Heart left ventricle (tissue), 16 donors: ENCODE results near the gene ZDHHC14. TPM values are rescaled to one million over a fixed set of nuclear protein-coding genes. Genes with fewer than 3 reads are reported as not detected.

Experiments used
- ATAC-seq, 4 donors: fragments of 200-7000 bp; cut with Tn5 transposase; one replicate each; pipeline ENCODE4 v1.9.1; 2020 to 2022; ENCODE audit warnings: moderate library complexity in 4 of 4, mild to moderate bottlenecking in 3 of 4, moderate number of reproducible peaks in 1 of 4
- DNase-seq, 5 donors: peaks; one replicate each; pipeline ENCODE4 v3.0.0-alpha.2; 2020
- H3K27ac ChIP-seq, 12 donors: fragments of 200-600 bp; sonication (generic) in 4 of 12; one replicate each; pipeline versions ENCODE4 v1.5.0 to v1.8.0; 2016 to 2022; ENCODE audit warnings: mild to moderate bottlenecking in 2 of 12
- H3K27me3 ChIP-seq, 9 donors: fragments of 200-600 bp; sonication (generic) in 2 of 9; one replicate each; pipeline versions ENCODE4 v1.5.1 to v1.8.0; 2016 to 2022; ENCODE audit warnings: mild to moderate bottlenecking in 3 of 9
- H3K36me3 ChIP-seq, 9 donors: fragments of 200-600 bp; sonication (generic) in 2 of 9; one replicate each; pipeline versions ENCODE4 v1.5.0 to v1.8.0; 2018 to 2022; ENCODE audit warnings: mild to moderate bottlenecking in 2 of 9
- H3K4me1 ChIP-seq, 12 donors: fragments of 200-600 bp; sonication (generic) in 4 of 12; one replicate each; pipeline versions ENCODE4 v1.5.0 to v1.8.0; 2016 to 2022; ENCODE audit warnings: mild to moderate bottlenecking in 3 of 12
- H3K4me3 ChIP-seq, 12 donors: fragments of 200-600 bp; sonication (generic) in 4 of 12; one replicate each; pipeline versions ENCODE4 v1.5.0 to v1.8.0; 2017 to 2022; ENCODE audit warnings: mild to moderate bottlenecking in 9 of 12, moderate library complexity in 4 of 12
- H3K9me3 ChIP-seq, 12 donors: fragments of 200-600 bp; sonication (generic) in 4 of 12; one replicate each; pipeline versions ENCODE4 v1.5.0 to v1.8.0; 2016 to 2022; ENCODE audit warnings: mild to moderate bottlenecking in 1 of 12
- CTCF ChIP-seq, 12 donors: fragments of 200-600 bp; sonication (generic) in 4 of 12; IDR thresholded peaks; one replicate each; pipeline versions ENCODE4 v1.5.0 to v1.8.0; 2018 to 2022; ENCODE audit warnings: antibody characterized with exemption in 12 of 12, mild to moderate bottlenecking in 5 of 12
- POLR2A ChIP-seq, 2 donors: fragments of 450-650 bp; IDR thresholded peaks; one replicate each; pipeline ENCODE4 v1.6.1; 2017; ENCODE audit warnings: antibody characterized with exemption in 2 of 2, mild to moderate bottlenecking in 2 of 2, moderate library complexity in 2 of 2
- WGBS, 4 donors: extraction: QIAGEN DNeasy Blood & Tissue Kit in 2 of 4; methylation state at CpG; one replicate each; pipeline versions ENCODE4 v1.1.5 to v1.1.7; 2013 to 2018; 5-methylcytosine and 5-hydroxymethylcytosine counted together
- intact Hi-C, 10 donors: fragments of 100-400 bp; cut with DNase I; formaldehyde crosslinking; loops; one replicate each; pipeline versions ENCODE4 v1.11.1 to v1.14.2; 2022
- polyA plus RNA-seq, 2 donors: library from polyadenylated mRNA; stranded (reverse); fragments of 200-250 nt; gene quantifications; one replicate each; pipeline ENCODE4 v1.2.3, GENCODE V29; 2013
- total RNA-seq, 9 donors: library from RNA; depleted of rRNA in 2 of 9; stranded (reverse); fragments of >200 nt in 2 of 9; fragmentation: NEBNext Ultra II Directional in 3 of 9; extraction: Animal tissue kit (Norgen Biotek cat#: 25700) in 3 of 9; gene quantifications; one replicate each; pipeline versions ENCODE4 v1.1.0 to v1.2.4, GENCODE V29; 2016 to 2023
- donor health status: ischemic (EF 13 %, LVEDD 7.1; RV severe dilation, severe dysfunction).
- donor health status: healthy with polysubstance abuse.
- donor health status: DM: no; HTN: yes; CAD: no.
- donor health status: DM: no; HTN: no; CAD: no.
- donor health status: ischemic (EF 25% LVEDD 6.9; RV normal size, moderate dysfunction).
- donor health status: ischemic (EF 25% LVEDD 5.7; RV mildly dilated, moderate dysfunction).
- donor health status: healthy.
- donor health status: DM: yes; HTN: yes; CAD: no.
- donor health status: ischemic (EF 35%, LVEDD 5.7; RV mildly dilated, moderate dysfunction).
- donor health status: nonischemic (EF 11% LVEDD 7.7; RV severe dilation, severe dysfunction).
- donor health status: DM: yes; HTN: yes; CAD: no.
- donor health status: PGD.
- donor health status: ischemic (EF 29% LVEDD 5.4; RV normal size, mild dysfunction).
- donor health status: nonischemic (EF 23%, LVEDD 6.1; RV moderate dilation, normal function).

The ZDHHC14 gene
- total and polyA plus RNA-seq, 11 donors: 7.0 to 25.8 (median 15.4) TPM

GRCh38 chr6:157668713-157669112 lies 287.7 kb downstream of the ZDHHC14 start:
- intact Hi-C loops: loop anchor here in 6 of 10 donors (1.0 to 10.0 kb wide), 7 partner anchors 89 to 354 kb away; partner anchors contain the start of gene ZDHHC14 (in 3 of the 6)
- ATAC-seq (no peak), DNase-seq (no peak)
- Histone ChIP-seq H3K9me3 (no peaks in the 10 kb centered on the region), H3K4me3 (no peak overlapping the region), H3K27me3 (no peaks in the 10 kb centered on the region), H3K36me3 (peaks cover 0 to 10% (median 0%) of the 10 kb centered on the region in 9 donors), H3K27ac (peak overlapping the region in 8 of 12 donors; percentile 61 to 87 (median 78)), H3K4me1 (peaks cover 0 to 34% (median 18%) of the 10 kb centered on the region in 12 donors)
- WGBS, 4 donors: 86 to 97% (median 95%) methylated on average over 2 of the region's 2 CpGs
- no peak for TF ChIP-seq CTCF (IDR thresholded peaks at IDR 0.05)
- TF ChIP-seq POLR2A (IDR thresholded peaks at IDR 0.05): no peak

GRCh38 chr6:157669323-157669722 lies 288.3 kb downstream of the ZDHHC14 start:
- H3K4me3 ChIP-seq: no peak overlapping the region
- intact Hi-C loops: loop anchor here in 6 of 10 donors (1.0 to 10.0 kb wide), 7 partner anchors 88 to 355 kb away; partner anchors contain the start of gene ZDHHC14 (in 3 of the 6)
- peak overlapping the region; percentile 58 to 87 (median 76) for H3K27ac ChIP-seq
- H3K4me1 ChIP-seq: peaks cover 0 to 34% (median 18%) of the 10 kb centered on the region in 12 donors
- peaks cover 0 to 10% (median under 1%) of the 10 kb centered on the region in 9 donors for H3K36me3 ChIP-seq
- no peaks in the 10 kb centered on the region for H3K27me3 ChIP-seq
- no peak for DNase-seq
- ATAC-seq: peak in 2 of 4 donors; percentile 3 to 14
- no peaks in the 10 kb centered on the region for H3K9me3 ChIP-seq
- 68 to 73% (median 70%) methylated on average over 3 of the region's 3 CpGs for WGBS, 4 donors
- no peak for TF ChIP-seq POLR2A (IDR thresholded peaks at IDR 0.05)
- no peak for TF ChIP-seq CTCF (IDR thresholded peaks at IDR 0.05)

- ATAC-seq (peak; percentile 86 to 95 (median 90)), DNase-seq (peak; percentile 78 to 92 (median 82))
- Histone ChIP-seq H3K4me1 (peaks cover 0 to 34% (median 18%) of the 10 kb centered on the region in 12 donors), H3K27me3 (no peaks in the 10 kb centered on the region), H3K27ac (peak overlapping the region; percentile 58 to 87 (median 76)), H3K9me3 (no peaks in the 10 kb centered on the region), H3K4me3 (peak overlapping the region in 5 of 12 donors; percentile 13 to 41 (median 19)), H3K36me3 (peaks cover 0 to 9% (median 2%) of the 10 kb centered on the region in 9 donors)
- TF ChIP-seq CTCF (IDR thresholded peaks at IDR 0.05) (peak in 8 of 12 donors; percentile 14 to 47 (median 22)), POLR2A (IDR thresholded peaks at IDR 0.05) (no peak)
- WGBS, 4 donors: 10 to 36% (median 32%) methylated on average over 11 to 14 of the region's 14 CpGs
- intact Hi-C loops: loop anchor here in 6 of 10 donors (1.0 to 10.0 kb wide), 7 partner anchors 88 to 355 kb away; partner anchors contain the start of gene ZDHHC14 (in 3 of the 6)
These were observed 288.8 kb downstream of the ZDHHC14 start for GRCh38 chr6:157669747-157670216.

- whole genome bisulfite sequencing, 4 donors: 78 to 88% (median 87%) methylated on average over 9 of the region's 9 CpGs
- peaks cover 0 to 34% (median 18%) of the 10 kb centered on the region in 12 donors for H3K4me1 ChIP-seq
- peak overlapping the region in 11 of 12 donors; percentile 61 to 87 (median 77) for H3K27ac ChIP-seq
- H3K36me3 ChIP-seq: peaks cover 0 to 9% (median 2%) of the 10 kb centered on the region in 9 donors
- no peaks in the 10 kb centered on the region for H3K27me3 ChIP-seq
- intact Hi-C loops: no loop called here
- no peak overlapping the region for H3K4me3 ChIP-seq
- TF ChIP-seq POLR2A (IDR thresholded peaks at IDR 0.05): no peak
- no peak for TF ChIP-seq CTCF (IDR thresholded peaks at IDR 0.05)
- peak in 1 of 5 donors; percentile 68 for DNase-seq
- no peaks in the 10 kb centered on the region for H3K9me3 ChIP-seq
- ATAC-seq: peak in 1 of 4 donors; percentile 27
These were observed 289.6 kb downstream of the ZDHHC14 start for GRCh38 chr6:157670466-157671186.
